ENCODE results near the gene PTPRG. TPM values are rescaled to one million over a fixed set of nuclear protein-coding genes. Genes with fewer than 3 reads are reported as not detected.

The PTPRG gene
- total RNA-seq, 1 donor from 2014 or later = 0.22 TPM

- Mint-ChIP-seq H3K27ac (no peak overlapping the region), H3K9me3 (no peaks in the 10 kb centered on the region), H3K36me3 (ENCODE audit: low read depth) (no peaks in the 10 kb centered on the region), H3K4me3 (no peak overlapping the region), H3K4me1 (no peaks in the 10 kb centered on the region), H3K27me3 (no peaks in the 10 kb centered on the region)
- ChIA-PET POLR2A (no interaction called here), CTCF (interaction anchor here (0.6 kb wide), 1 partner anchor 138 kb away, joined by 3 read pairs; no protein-coding TSS in a partner anchor)
- TF ChIP-seq, protein P1, sequence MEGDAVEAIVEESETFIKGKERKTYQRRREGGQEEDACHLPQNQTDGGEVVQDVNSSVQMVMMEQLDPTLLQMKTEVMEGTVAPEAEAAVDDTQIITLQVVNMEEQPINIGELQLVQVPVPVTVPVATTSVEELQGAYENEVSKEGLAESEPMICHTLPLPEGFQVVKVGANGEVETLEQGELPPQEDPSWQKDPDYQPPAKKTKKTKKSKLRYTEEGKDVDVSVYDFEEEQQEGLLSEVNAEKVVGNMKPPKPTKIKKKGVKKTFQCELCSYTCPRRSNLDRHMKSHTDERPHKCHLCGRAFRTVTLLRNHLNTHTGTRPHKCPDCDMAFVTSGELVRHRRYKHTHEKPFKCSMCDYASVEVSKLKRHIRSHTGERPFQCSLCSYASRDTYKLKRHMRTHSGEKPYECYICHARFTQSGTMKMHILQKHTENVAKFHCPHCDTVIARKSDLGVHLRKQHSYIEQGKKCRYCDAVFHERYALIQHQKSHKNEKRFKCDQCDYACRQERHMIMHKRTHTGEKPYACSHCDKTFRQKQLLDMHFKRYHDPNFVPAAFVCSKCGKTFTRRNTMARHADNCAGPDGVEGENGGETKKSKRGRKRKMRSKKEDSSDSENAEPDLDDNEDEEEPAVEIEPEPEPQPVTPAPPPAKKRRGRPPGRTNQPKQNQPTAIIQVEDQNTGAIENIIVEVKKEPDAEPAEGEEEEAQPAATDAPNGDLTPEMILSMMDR (IDR thresholded peaks at IDR 0.05) = no peak
- ATAC-seq (ENCODE audit: low read depth) = no peak
- intact Hi-C loops (cut with micrococcal nuclease) = no loop called here
- no peak for DNase-seq
Observed at GRCh38 chr3:61796911-61797310, 235.5 kb downstream of the PTPRG start.

- no peak overlapping the region for H3K4me3 Mint-ChIP-seq
- no peak for ATAC-seq (ENCODE audit: low read depth)
- H3K4me1 Mint-ChIP-seq = no peaks in the 10 kb centered on the region
- TF ChIP-seq, protein P1 (IDR thresholded peaks at IDR 0.05) = no peak
- ChIA-PET POLR2A (no interaction called here), CTCF (no interaction called here)
- intact Hi-C loops (cut with micrococcal nuclease) = no loop called here
- H3K27ac Mint-ChIP-seq = no peak overlapping the region
- no peaks in the 10 kb centered on the region for H3K9me3 Mint-ChIP-seq
- H3K27me3 Mint-ChIP-seq = no peaks in the 10 kb centered on the region
- no peaks in the 10 kb centered on the region for H3K36me3 Mint-ChIP-seq (ENCODE audit: low read depth)
- DNase-seq = no peak
Observed at GRCh38 chr3:61802772-61803171, 241.4 kb downstream of the PTPRG start.

GRCh38 chr3:61803983-61804382, 242.6 kb downstream of the PTPRG start:
- intact Hi-C loops (cut with micrococcal nuclease) = no loop called here
- Mint-ChIP-seq H3K36me3 (ENCODE audit: low read depth) (no peaks in the 10 kb centered on the region), H3K4me1 (no peaks in the 10 kb centered on the region), H3K4me3 (no peak overlapping the region), H3K27me3 (no peaks in the 10 kb centered on the region), H3K9me3 (no peaks in the 10 kb centered on the region), H3K27ac (no peak overlapping the region)
- TF ChIP-seq, protein P1 (IDR thresholded peaks at IDR 0.05) = no peak
- ChIA-PET CTCF (no interaction called here), POLR2A (no interaction called here)
- ATAC-seq (ENCODE audit: low read depth) (no peak), DNase-seq (no peak)

- Mint-ChIP-seq H3K27me3 (no peaks in the 10 kb centered on the region), H3K27ac (no peak overlapping the region), H3K36me3 (ENCODE audit: low read depth) (no peaks in the 10 kb centered on the region), H3K9me3 (no peaks in the 10 kb centered on the region), H3K4me3 (no peak overlapping the region), H3K4me1 (no peaks in the 10 kb centered on the region)
- DNase-seq (no peak), ATAC-seq (ENCODE audit: low read depth) (no peak)
- TF ChIP-seq, protein P1 (IDR thresholded peaks at IDR 0.05) = no peak
- ChIA-PET CTCF (no interaction called here), POLR2A (no interaction called here)
- intact Hi-C loops (cut with micrococcal nuclease) = no loop called here
Observed at GRCh38 chr3:61804782-61805181, 243.4 kb downstream of the PTPRG start.

GRCh38 chr3:61805510-61806080, 244.2 kb downstream of the PTPRG start:
- POLR2A ChIA-PET = no interaction called here
- H3K4me1 Mint-ChIP-seq = no peaks in the 10 kb centered on the region
- CTCF ChIA-PET = no interaction called here
- intact Hi-C loops (cut with micrococcal nuclease) = no loop called here
- H3K36me3 Mint-ChIP-seq (ENCODE audit: low read depth) = no peaks in the 10 kb centered on the region
- no peak for ATAC-seq (ENCODE audit: low read depth)
- TF ChIP-seq, protein P1 (IDR thresholded peaks at IDR 0.05) = no peak
- DNase-seq = no peak
- no peaks in the 10 kb centered on the region for H3K9me3 Mint-ChIP-seq
- no peak overlapping the region for H3K4me3 Mint-ChIP-seq
- no peak overlapping the region for H3K27ac Mint-ChIP-seq
- no peaks in the 10 kb centered on the region for H3K27me3 Mint-ChIP-seq

Measured in activated B cell treated with CpG ODN at 0.5 μM for 24 hours (primary cell).